Activated CD4-positive, alpha-beta T cell treated with anti-CD3 and anti-CD28 coated beads for 36 hours (primary cell): ENCODE measurements around the gene TSR1. TPM values are rescaled to one million over a fixed set of nuclear protein-coding genes. Genes with fewer than 3 reads are reported as not detected.

Experiments
- ATAC-seq: fragments of 200-7000 bp; cut with Tn5 transposase; one replicate; pipeline ENCODE4 v1.10.0; 2021; ENCODE audit warnings: mild to moderate bottlenecking, moderate library complexity
- CTCF ChIA-PET: fragments of 350-600 bp; sonication (Branson Sonifier 250); formaldehyde crosslinking; loops from one replicate; lab custom pipeline; 2021; ENCODE audit warnings: antibody characterized with exemption; lab: Charles Lee
- POLR2A ChIA-PET: fragments of 350-600 bp; sonication (Branson Sonifier 250); formaldehyde crosslinking; loops from one replicate; lab custom pipeline; 2021; ENCODE audit warnings: antibody characterized with exemption, inconsistent platforms; lab: Charles Lee
- DNase-seq: peaks from one replicate; pipeline ENCODE4 v3.0.0-alpha.2; 2020
- H3K27ac Mint-ChIP-seq: one replicate; pipeline ENCODE4 v1.8.0; 2021; ENCODE audit warnings: mixed read lengths
- H3K27me3 Mint-ChIP-seq: one replicate; pipeline ENCODE4 v1.8.0; 2021; ENCODE audit warnings: mixed read lengths
- H3K36me3 Mint-ChIP-seq: one replicate; pipeline ENCODE4 v1.8.0; 2021; ENCODE audit warnings: low read depth, mixed read lengths
- H3K4me1 Mint-ChIP-seq: one replicate; pipeline ENCODE4 v1.8.0; 2021; ENCODE audit warnings: mixed read lengths
- H3K4me3 Mint-ChIP-seq: one replicate; pipeline ENCODE4 v1.8.0; 2021; ENCODE audit warnings: mild to moderate bottlenecking, moderate library complexity, mixed read lengths
- H3K9me3 Mint-ChIP-seq: one replicate; pipeline ENCODE4 v1.8.0; 2021; ENCODE audit warnings: low read depth, mixed read lengths
- intact Hi-C, 2 experiments: fragments of 100-400 bp; cut with DNase I in 1 of 2; cut with micrococcal nuclease in 1 of 2; formaldehyde crosslinking; loops; one replicate each; pipeline versions ENCODE4 v1.14.2 to v1.15.1; 2022 to 2024; cut with DNase I, micrococcal nuclease
- total RNA-seq, 2 experiments: library from RNA; stranded (reverse); gene quantifications; one replicate each; pipeline ENCODE4 v1.2.3, GENCODE V29; 2021

TSR1 gene
- total RNA-seq, 2 experiments from 2014 or later = 59.3 to 77.0 TPM

- intact Hi-C loops = no loop called here
- POLR2A ChIA-PET = no interaction called here
- DNase-seq (no peak), ATAC-seq (no peak)
- H3K36me3 Mint-ChIP-seq = peaks cover 2% of the 10 kb centered on the region
- H3K4me3 Mint-ChIP-seq = no peak overlapping the region
- CTCF ChIA-PET = interaction anchor here (1.5 to 1.7 kb wide), 2 partner anchors 25 to 59 kb away, joined by 3 to 4 read pairs; no protein-coding TSS in a partner anchor
- no peaks in the 10 kb centered on the region for H3K27me3 Mint-ChIP-seq
- no peaks in the 10 kb centered on the region for H3K9me3 Mint-ChIP-seq
- peaks cover 16% of the 10 kb centered on the region for H3K4me1 Mint-ChIP-seq
- no peak overlapping the region for H3K27ac Mint-ChIP-seq
Measured at GRCh38 chr17:2357237-2357636, 21.0 kb upstream of the TSR1 start.

GRCh38 chr17:2354311-2354710, 18.1 kb upstream of the TSR1 start:
- ChIA-PET POLR2A (interaction anchor here (0.9 kb wide), 1 partner anchor 28 kb away, joined by 5 read pairs; no protein-coding TSS in a partner anchor), CTCF (interaction anchor here (0.6 to 3.8 kb wide), 11 partner anchors 11 to 180 kb away, joined by 3 to 17 read pairs (median 5); no protein-coding TSS in a partner anchor)
- Mint-ChIP-seq H3K9me3 (no peaks in the 10 kb centered on the region), H3K4me3 (no peak overlapping the region), H3K27ac (no peak overlapping the region), H3K27me3 (no peaks in the 10 kb centered on the region), H3K36me3 (peaks cover 2% of the 10 kb centered on the region), H3K4me1 (peaks cover 16% of the 10 kb centered on the region)
- DNase-seq (no peak), ATAC-seq (no peak)
- intact Hi-C loops = loop anchor here in 1 of 2 experiments (5.0 kb wide), 1 partner anchor 302 kb away; no protein-coding TSS in a partner anchor

DNA sequence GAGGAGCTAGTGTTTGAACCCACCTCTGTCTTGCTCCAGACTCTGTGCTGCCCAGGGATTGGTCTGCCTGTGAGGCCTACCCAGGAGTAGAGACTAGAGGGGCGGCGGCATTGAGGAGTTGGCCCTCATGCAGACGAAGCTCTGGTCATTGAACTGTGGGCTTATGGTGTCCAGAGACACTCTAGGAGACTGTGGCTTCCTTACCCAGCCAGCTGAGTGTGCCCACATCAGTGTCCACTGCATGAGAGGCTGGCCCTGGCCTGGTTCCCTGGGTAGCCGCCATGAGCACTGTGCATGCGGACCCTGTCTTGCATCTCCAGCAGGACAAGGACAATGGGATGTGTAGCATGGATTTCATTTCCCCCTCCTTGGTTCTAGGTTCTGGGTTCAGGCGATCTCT, 15.0 kb upstream of the TSR1 start:
- Mint-ChIP-seq H3K4me1 (peaks cover 16% of the 10 kb centered on the region), H3K27ac (no peak overlapping the region), H3K9me3 (no peaks in the 10 kb centered on the region), H3K27me3 (no peaks in the 10 kb centered on the region), H3K4me3 (no peak overlapping the region), H3K36me3 (no peaks in the 10 kb centered on the region)
- DNase-seq (no peak), ATAC-seq (no peak)
- ChIA-PET CTCF (interaction anchor here (1.1 to 3.8 kb wide), 2 partner anchors 15 to 31 kb away, joined by 3 to 17 read pairs; partner anchors contain the start of gene TSR1), POLR2A (no interaction called here)
- intact Hi-C loops = loop anchor here in 1 of 2 experiments (5.0 kb wide), 1 partner anchor 299 kb away; no protein-coding TSS in a partner anchor

- intact Hi-C loops = no loop called here
- POLR2A ChIA-PET = no interaction called here
- Mint-ChIP-seq H3K4me1 (peaks cover 8% of the 10 kb centered on the region), H3K27me3 (no peaks in the 10 kb centered on the region), H3K4me3 (no peak overlapping the region), H3K27ac (no peak overlapping the region), H3K9me3 (no peaks in the 10 kb centered on the region), H3K36me3 (peaks cover 4% of the 10 kb centered on the region)
- no peak for ATAC-seq
- no peak for DNase-seq
- CTCF ChIA-PET = interaction anchor here (0.5 to 1.0 kb wide), 3 partner anchors 263 to 291 kb away, joined by 3 to 4 read pairs (median 3); no protein-coding TSS in a partner anchor
Measured at GRCh38 chr17:2347805-2348685, 11.8 kb upstream of the TSR1 start.

- ChIA-PET CTCF (interaction anchor here (0.6 to 1.1 kb wide), 4 partner anchors 9 to 287 kb away, joined by 3 to 5 read pairs (median 4); partner anchors contain the start of gene SGSM2), POLR2A (no interaction called here)
- Mint-ChIP-seq H3K27ac (no peak overlapping the region), H3K27me3 (no peaks in the 10 kb centered on the region), H3K9me3 (no peaks in the 10 kb centered on the region), H3K4me1 (peaks cover 8% of the 10 kb centered on the region), H3K4me3 (no peak overlapping the region), H3K36me3 (peaks cover 8% of the 10 kb centered on the region)
- ATAC-seq = no peak
- no peak for DNase-seq
- intact Hi-C loops = no loop called here
Measured at GRCh38 chr17:2346475-2346874, 10.2 kb upstream of the TSR1 start.

DNA sequence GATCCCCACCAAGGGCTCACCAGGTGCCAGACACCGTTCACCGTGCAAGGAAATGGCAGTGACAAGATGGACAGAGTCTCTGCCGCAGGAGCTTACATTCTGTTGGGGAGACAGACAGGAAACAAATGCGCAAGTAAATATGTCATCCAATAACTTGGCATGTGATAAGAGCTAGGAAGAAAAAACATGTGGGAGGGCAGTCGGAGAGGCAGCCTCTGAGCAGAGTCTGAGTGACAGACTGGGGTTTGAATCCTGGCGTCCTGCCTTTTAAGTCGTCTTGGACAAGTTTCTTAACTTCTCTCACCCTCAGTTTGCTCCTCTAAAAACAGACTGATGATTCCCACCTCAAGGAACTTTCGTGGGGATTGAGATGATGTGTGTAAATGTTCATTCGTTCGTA, 8.3 kb upstream of the TSR1 start:
- ChIA-PET CTCF (interaction anchor here (1.0 kb wide), 1 partner anchor 8 kb away, joined by 3 read pairs; no protein-coding TSS in a partner anchor), POLR2A (no interaction called here)
- intact Hi-C loops = no loop called here
- H3K9me3 Mint-ChIP-seq = no peaks in the 10 kb centered on the region
- DNase-seq (no peak), ATAC-seq (no peak)
- peaks cover 8% of the 10 kb centered on the region for H3K36me3 Mint-ChIP-seq
- no peak overlapping the region for H3K27ac Mint-ChIP-seq
- no peak overlapping the region for H3K4me3 Mint-ChIP-seq
- H3K27me3 Mint-ChIP-seq = no peaks in the 10 kb centered on the region
- H3K4me1 Mint-ChIP-seq = peaks cover 8% of the 10 kb centered on the region

- Mint-ChIP-seq H3K27ac (no peak overlapping the region), H3K36me3 (peaks cover 8% of the 10 kb centered on the region), H3K4me1 (peaks cover 10% of the 10 kb centered on the region), H3K9me3 (no peaks in the 10 kb centered on the region), H3K4me3 (no peak overlapping the region), H3K27me3 (no peaks in the 10 kb centered on the region)
- ATAC-seq = peak; percentile 87
- CTCF ChIA-PET = no interaction called here
- intact Hi-C loops = no loop called here
- POLR2A ChIA-PET = no interaction called here
- DNase-seq = peak; percentile 76
Measured at GRCh38 chr17:2343421-2343820, 7.2 kb upstream of the TSR1 start.

DNA sequence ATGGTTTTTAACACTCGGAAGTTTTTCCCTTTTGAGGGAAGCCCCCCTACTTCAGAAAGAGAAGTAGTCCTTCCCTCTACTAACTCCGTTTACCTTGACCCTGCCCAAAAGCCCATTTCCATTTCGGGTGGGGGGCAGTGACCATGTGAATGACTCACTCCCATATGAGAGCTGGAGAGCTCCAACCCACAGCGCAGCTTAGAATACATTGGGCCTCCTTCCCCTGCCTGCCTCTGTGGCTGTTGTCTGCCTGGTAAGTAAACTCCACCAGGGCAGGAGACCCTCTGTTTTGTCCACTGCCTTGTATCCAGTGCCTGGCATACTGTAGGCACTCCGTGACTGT, 2.0 kb upstream of the TSR1 start:
- peak; percentile 24 for DNase-seq
- POLR2A ChIA-PET = interaction anchor here (0.7 to 3.2 kb wide), 4 partner anchors 9 to 55 kb away, joined by 3 to 16 read pairs (median 4); partner anchors contain the start of genes SMG6 and SRR
- peaks cover 4% of the 10 kb centered on the region for H3K36me3 Mint-ChIP-seq
- intact Hi-C loops = loop anchor here (5.0 kb wide), 2 partner anchors 286 to 1299 kb away; partner anchors contain the start of genes CTNS (in 1 of the 2) and SHPK (in 1 of the 2)
- peak overlapping the region; percentile 44 for H3K27ac Mint-ChIP-seq
- ATAC-seq = no peak
- CTCF ChIA-PET = interaction anchor here (0.6 to 1.4 kb wide), 6 partner anchors 8 to 280 kb away, joined by 3 read pairs; no protein-coding TSS in a partner anchor
- no peaks in the 10 kb centered on the region for H3K27me3 Mint-ChIP-seq
- no peaks in the 10 kb centered on the region for H3K9me3 Mint-ChIP-seq
- peak overlapping the region; percentile 68 for H3K4me3 Mint-ChIP-seq
- H3K4me1 Mint-ChIP-seq = peaks cover 18% of the 10 kb centered on the region

GRCh38 chr17:2337544-2338314, 1.5 kb upstream of the TSR1 start:
- ChIA-PET CTCF (interaction anchor here (1.1 to 1.4 kb wide), 6 partner anchors 9 to 279 kb away, joined by 3 to 5 read pairs (median 3); no protein-coding TSS in a partner anchor), POLR2A (interaction anchor here (0.7 to 3.2 kb wide), 5 partner anchors 8 to 305 kb away, joined by 3 to 16 read pairs (median 3); partner anchors contain the start of genes SMG6 and SRR)
- peak; percentile 33 for ATAC-seq

DNA sequence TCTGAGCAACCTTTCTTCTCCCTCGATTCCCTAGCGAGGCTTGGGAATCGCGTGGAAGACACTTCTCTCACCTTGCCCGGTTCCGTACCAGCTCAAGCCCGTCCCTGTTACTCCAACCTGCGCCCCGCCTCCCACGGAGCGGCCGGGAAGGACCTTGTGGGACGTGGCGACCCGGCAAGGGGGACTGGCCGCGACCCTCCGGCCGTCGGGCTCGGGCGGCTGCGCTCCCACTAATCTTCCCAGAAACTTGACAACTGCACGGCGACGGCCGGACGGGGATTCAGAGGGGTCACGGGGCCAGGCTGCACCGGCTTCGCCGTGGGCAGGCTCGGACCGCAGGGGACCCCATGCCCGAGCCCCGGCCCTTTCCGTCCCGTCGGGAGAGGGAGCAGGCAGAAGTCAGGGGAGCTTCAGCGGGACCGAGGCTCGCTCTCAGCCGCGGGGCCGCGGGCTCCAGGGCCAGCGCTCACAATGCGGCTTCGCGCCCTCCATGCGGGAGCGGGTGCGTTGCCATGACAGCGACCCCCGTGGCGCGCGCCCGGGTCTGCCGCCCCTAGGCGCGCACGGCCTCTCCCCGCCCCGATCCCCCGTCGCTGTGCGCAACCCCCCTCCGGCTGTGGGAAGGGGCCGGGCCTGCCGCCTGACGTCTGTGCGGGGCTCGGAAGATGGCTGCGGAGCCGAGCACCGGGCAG, 741 bp upstream of the TSR1 start, which contains the start of gene SGSM2:
Gene SGSM2 (plus strand): TSS at position 650 of the 692 bp plus-strand sequence. CDS start 188 bp downstream, outside the sequence.
- ATAC-seq = peak; percentile 43

More at GRCh38 chr17:2337544-2338314, 1.5 kb upstream of the TSR1 start:
- Mint-ChIP-seq H3K27me3 (no peaks in the 10 kb centered on the region), H3K9me3 (no peaks in the 10 kb centered on the region), H3K4me1 (peaks cover 16% of the 10 kb centered on the region), H3K27ac (peak overlapping the region; percentile 44), H3K4me3 (peak overlapping the region; percentile 68), H3K36me3 (peaks cover 4% of the 10 kb centered on the region)
- intact Hi-C loops = loop anchor here (1.0 to 5.0 kb wide), 9 partner anchors 15 to 1300 kb away; partner anchors contain the start of genes CTNS (in 1 of the 2), INPP5K (in 1 of the 2), MNT (in 1 of the 2) and SHPK (in 1 of the 2)
- peak; percentile 73 for DNase-seq

More for the DNA sequence above, 741 bp upstream of the TSR1 start, which contains the start of gene SGSM2:
- Mint-ChIP-seq H3K9me3 (no peaks in the 10 kb centered on the region), H3K4me3 (peak within 1 kb of the TSS; percentile 68), H3K36me3 (peaks cover 4% of the 10 kb centered on the region), H3K27me3 (no peaks in the 10 kb centered on the region), H3K27ac (peak within 1 kb of the TSS; percentile 99), H3K4me1 (peaks cover 16% of the 10 kb centered on the region)
- intact Hi-C loops = loop anchor here (1.0 to 5.0 kb wide), 15 partner anchors 16 to 1300 kb away; partner anchors contain the start of genes MNT (in 2 of the 2), SMG6 (in 2 of the 2), SRR (in 2 of the 2) and CLUH (in 1 of the 2)
- DNase-seq = peak; percentile 76
- CTCF ChIA-PET = interaction anchor here (1.0 to 2.9 kb wide), 6 partner anchors 9 to 79 kb away, joined by 3 to 9 read pairs (median 4); no protein-coding TSS in a partner anchor
- POLR2A ChIA-PET = interaction anchor here (0.5 to 3.2 kb wide), 6 partner anchors 16 to 305 kb away, joined by 3 to 16 read pairs (median 3); partner anchors contain the start of genes SMG6 and SRR
